Thyroid gland (tissue), 4 donors: ENCODE results near the gene KIAA1671. TPM values are rescaled to one million over a fixed set of nuclear protein-coding genes. Genes with fewer than 3 reads are reported as not detected.
"Not testable (repeated sequence)": the region's sequence is repeated elsewhere in the genome, so short reads cannot be mapped to it uniquely, and the experiment has no call there.

Experiments used
- DNase-seq, 2 donors: peaks; one replicate each; pipeline ENCODE4 v3.0.0-alpha.2; 2019
- H3K27ac ChIP-seq, 3 donors: fragments of 200-600 bp; sonication (generic); 1 replicate in 2 of 3; 2 replicates in 1 of 3; pipeline ENCODE4 v1.5.1; 2016 to 2019; ENCODE audit warnings: mild to moderate bottlenecking in 1 of 3, moderate library complexity in 1 of 3
- H3K27me3 ChIP-seq: fragments of 200-600 bp; sonication (generic); one replicate; pipeline ENCODE4 v1.5.1; 2019
- H3K36me3 ChIP-seq, 2 donors: fragments of 200-600 bp; sonication (generic); one replicate each; pipeline ENCODE4 v1.5.1; 2016 to 2019
- H3K4me1 ChIP-seq, 2 donors: fragments of 200-600 bp; sonication (generic); one replicate each; pipeline ENCODE4 v1.5.1; 2017 to 2019
- H3K4me3 ChIP-seq, 3 donors: fragments of 200-600 bp; sonication (generic); replicated peaks in 1 of 3; 1 replicate in 2 of 3; 2 replicates in 1 of 3; pipeline ENCODE4 v1.5.1; 2016; ENCODE audit warnings: mild to moderate bottlenecking in 1 of 3
- H3K9me3 ChIP-seq: fragments of 200-600 bp; sonication (generic); one replicate; pipeline ENCODE4 v1.5.1; 2017
- CTCF ChIP-seq, 6 experiments: fragments of 200-600 bp in 3 of 6; fragments of 450-650 bp in 3 of 6; sonication (generic) in 3 of 6; IDR thresholded peaks; one replicate each; pipeline ENCODE4 v1.5.1; 2016 to 2019; ENCODE audit warnings: antibody characterized with exemption in 6 of 6, mild to moderate bottlenecking in 2 of 6, inconsistent platforms in 1 of 6, moderate library complexity in 1 of 6
- POLR2A ChIP-seq, 2 donors: fragments of 450-650 bp; IDR thresholded peaks; one replicate each; pipeline ENCODE4 v1.6.1; 2017; ENCODE audit warnings: antibody characterized with exemption in 2 of 2, mild to moderate bottlenecking in 2 of 2, moderate library complexity in 1 of 2
- WGBS, 2 donors: methylation state at CpG; one replicate each; pipeline ENCODE4 v1.1.5; 2017; 5-methylcytosine and 5-hydroxymethylcytosine counted together
- intact Hi-C: fragments of 100-400 bp; cut with DNase I; formaldehyde crosslinking; loops from one replicate; pipeline ENCODE4 v1.15.1; 2023
- small RNA-seq: library from RNA; depleted of rRNA; stranded (forward); fragments of <200 nt; gene quantifications from one replicate; pipeline ENCODE3, GENCODE V24; 2016
- total RNA-seq, 4 donors: library from RNA; depleted of rRNA; stranded (reverse); fragments of >200 nt; gene quantifications; one replicate each; pipeline ENCODE4 v1.2.3, GENCODE V29; 2016

Gene KIAA1671
- total RNA-seq, 4 donors from 2014 or later, result 63.2 to 111 (median 79.7) TPM

- intact Hi-C loops, result loop anchor here (10.0 kb wide), 1 partner anchor 539 kb away; no protein-coding TSS in a partner anchor
- Histone ChIP-seq H3K9me3 (no peaks in the 10 kb centered on the region), H3K27ac (no peak overlapping the region), H3K4me3 (no peak overlapping the region), H3K36me3 (no peaks in the 10 kb centered on the region), H3K4me1 (peaks cover 0 to 6% of the 10 kb centered on the region in 2 donors), H3K27me3 (no peaks in the 10 kb centered on the region)
- DNase-seq, result peak; percentile 83 to 87
- WGBS, 2 donors, result 13 to 20% methylated on average over 19 to 30 of the region's 30 CpGs
- TF ChIP-seq CTCF (IDR thresholded peaks at IDR 0.05) (peak in 5 of 6 experiments; percentile 60 to 92 (median 69)), POLR2A (IDR thresholded peaks at IDR 0.05) (no peak)
These were observed 283.2 kb downstream of the KIAA1671 start for GRCh38 chr22:25235547-25236290.

GRCh38 chr22:25236417-25236816, 283.9 kb downstream of the KIAA1671 start:
- Histone ChIP-seq H3K36me3 (no peaks in the 10 kb centered on the region), H3K4me1 (peaks cover 0 to 6% of the 10 kb centered on the region in 2 donors), H3K9me3 (no peaks in the 10 kb centered on the region), H3K27ac (no peak overlapping the region), H3K27me3 (no peaks in the 10 kb centered on the region), H3K4me3 (no peak overlapping the region)
- DNase-seq, result no peak
- 84 to 87% methylated on average over 6 of the region's 6 CpGs for WGBS, 2 donors
- intact Hi-C loops, result loop anchor here (10.0 kb wide), 1 partner anchor 538 kb away; no protein-coding TSS in a partner anchor
- TF ChIP-seq CTCF (IDR thresholded peaks at IDR 0.05) (no peak), POLR2A (IDR thresholded peaks at IDR 0.05) (no peak)

- DNase-seq, result no peak
- no peak overlapping the region for H3K4me3 ChIP-seq
- H3K4me1 ChIP-seq, result peaks cover 0 to 6% of the 10 kb centered on the region in 2 donors
- H3K27ac ChIP-seq, result no peak overlapping the region
- no peak for TF ChIP-seq POLR2A (IDR thresholded peaks at IDR 0.05)
- TF ChIP-seq CTCF (IDR thresholded peaks at IDR 0.05), result no peak
- WGBS, 2 donors, result 89 to 94% methylated on average over 4 of the region's 4 CpGs
- intact Hi-C loops, result loop anchor here (10.0 kb wide), 1 partner anchor 537 kb away; no protein-coding TSS in a partner anchor
- no peaks in the 10 kb centered on the region for H3K9me3 ChIP-seq
- no peaks in the 10 kb centered on the region for H3K36me3 ChIP-seq
- no peaks in the 10 kb centered on the region for H3K27me3 ChIP-seq
These were observed 285.0 kb downstream of the KIAA1671 start for GRCh38 chr22:25237503-25237902.

GRCh38 chr22:25238058-25238457, 285.5 kb downstream of the KIAA1671 start:
- 75 to 80% methylated on average over 9 of the region's 9 CpGs for WGBS, 2 donors
- not testable (repeated sequence) for DNase-seq
- intact Hi-C loops, result loop anchor here (10.0 kb wide), 1 partner anchor 537 kb away; no protein-coding TSS in a partner anchor

More at GRCh38 chr22:25238058-25238457, 285.5 kb downstream of the KIAA1671 start:
- H3K27ac ChIP-seq, H3K4me1 ChIP-seq, H3K27me3 ChIP-seq, H3K36me3 ChIP-seq, H3K9me3 ChIP-seq, H3K4me3 ChIP-seq: not testable (repeated sequence)

Small RNA genes lying within 50 kb of the gene (small RNA-seq; reads per million reads assigned to genes)
- not detected for gene Z99916.2

Other genes starting within 250 kb of the KIAA1671 start
- gene PIWIL3, start 178.0 kb upstream of the KIAA1671 start, total RNA-seq, result not detected
- 1 to 10 TPM; 4.2 to 6.7 (median 5.6) TPM for gene SGSM1, start 146.5 kb upstream of the KIAA1671 start, total RNA-seq
- gene LHFPL7, start 6.0 kb upstream of the KIAA1671 start, total RNA-seq, result not detected
- not detected for gene CRYBB3, start 247.1 kb downstream of the KIAA1671 start, total RNA-seq